ENCODE results near the gene CARD10.

CARD10 gene

GRCh38 chr22:37519268-37520195, at the start of gene CARD10:
CARD10 (minus strand) TSS chr22:37519415; CDS start chr22:37519200, 215 bp downstream.
- peak in 1 of 6 experiments; percentile 14 for DNase-seq

GRCh38 chr22:37568448-37569008, 49.3 kb upstream of the CARD10 start:
- no peak for DNase-seq

GRCh38 chr22:37568012-37568411, 48.8 kb upstream of the CARD10 start:
- DNase-seq: no peak

DNA sequence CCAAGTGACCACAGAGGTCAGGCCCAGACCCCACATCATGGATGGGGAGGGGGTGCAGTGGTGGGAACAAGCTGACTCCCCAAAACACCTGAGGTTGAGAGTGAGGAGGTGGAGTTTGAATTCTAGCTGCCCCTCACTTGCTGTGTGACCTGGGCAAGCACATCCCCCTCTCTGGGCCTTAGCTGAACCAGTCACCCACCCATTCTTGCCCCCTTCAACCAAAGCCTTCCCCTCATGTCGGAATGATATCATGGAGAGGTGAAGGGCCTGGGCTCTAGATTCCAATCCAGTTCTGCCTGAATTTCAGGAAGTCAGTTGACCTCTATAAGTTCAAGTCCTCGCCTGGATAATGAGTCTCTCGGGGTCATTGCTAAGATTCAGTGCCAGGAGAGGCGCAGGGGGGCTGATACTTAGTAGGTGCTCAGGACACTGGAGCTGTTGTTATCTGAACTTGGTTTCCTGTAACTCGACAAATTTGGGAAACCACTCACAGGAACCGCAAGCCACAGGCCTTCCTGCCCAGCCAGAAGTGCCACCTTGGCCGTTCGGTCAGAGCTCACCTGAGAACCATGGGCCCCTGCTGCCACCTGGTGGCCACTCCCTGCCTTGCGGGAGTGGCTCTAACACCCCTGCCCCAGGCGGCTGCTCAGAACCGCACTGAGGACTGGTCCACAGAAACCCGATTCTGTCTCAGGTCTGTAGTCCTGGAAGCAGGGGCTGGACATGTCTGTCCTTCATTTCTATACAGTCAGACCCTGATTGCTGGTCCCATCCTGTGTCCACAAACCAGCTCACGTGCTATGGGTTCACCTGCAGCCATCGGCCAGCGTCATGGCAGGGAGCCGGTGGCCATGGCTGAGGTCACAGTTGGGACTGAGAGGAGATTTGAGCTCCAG, 47.9 kb upstream of the CARD10 start:
- DNase-seq: peak; percentile 69 to 88 (median 80)

DNA sequence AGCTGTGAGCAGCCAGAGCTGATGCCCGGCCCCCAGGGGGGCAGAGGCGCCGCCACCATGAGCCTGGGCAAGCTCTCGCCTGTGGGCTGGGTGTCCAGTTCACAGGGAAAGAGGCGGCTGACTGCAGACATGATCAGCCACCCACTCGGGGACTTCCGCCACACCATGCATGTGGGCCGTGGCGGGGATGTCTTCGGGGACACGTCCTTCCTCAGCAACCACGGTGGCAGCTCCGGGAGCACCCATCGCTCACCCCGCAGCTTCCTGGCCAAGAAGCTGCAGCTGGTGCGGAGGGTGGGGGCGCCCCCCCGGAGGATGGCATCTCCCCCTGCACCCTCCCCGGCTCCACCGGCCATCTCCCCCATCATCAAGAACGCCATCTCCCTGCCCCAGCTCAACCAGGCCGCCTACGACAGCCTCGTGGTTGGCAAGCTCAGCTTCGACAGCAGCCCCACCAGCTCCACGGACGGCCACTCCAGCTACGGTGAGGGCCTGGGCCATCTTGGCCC, 47.2 kb upstream of the CARD10 start:
- peak in 5 of 6 experiments; percentile 18 to 48 (median 23) for DNase-seq

DNA sequence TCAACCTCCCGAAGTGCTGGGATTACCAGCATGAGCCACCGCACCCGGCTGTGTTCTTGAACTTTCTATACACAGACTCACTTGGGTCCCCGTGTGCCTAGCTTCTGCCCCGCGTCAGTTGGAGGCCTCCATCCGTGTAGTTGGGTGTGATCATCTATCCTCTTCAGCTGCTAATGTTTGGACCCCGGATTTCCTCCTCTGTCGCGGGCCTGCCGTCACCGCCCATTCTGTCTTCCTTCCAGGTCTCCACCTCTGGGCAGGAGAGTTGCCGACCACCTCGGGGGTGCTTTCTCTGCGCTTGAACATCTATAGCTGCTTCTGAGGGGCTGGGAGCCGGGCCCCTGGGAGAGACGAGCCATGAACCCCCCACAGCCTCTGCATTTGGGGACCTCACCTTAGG, 46.6 kb upstream of the CARD10 start:
- no peak for DNase-seq

- DNase-seq: no peak
These were observed 45.0 kb upstream of the CARD10 start for GRCh38 chr22:37564111-37564711.

GRCh38 chr22:37563153-37564081, 44.2 kb upstream of the CARD10 start:
- no peak for DNase-seq

DNA sequence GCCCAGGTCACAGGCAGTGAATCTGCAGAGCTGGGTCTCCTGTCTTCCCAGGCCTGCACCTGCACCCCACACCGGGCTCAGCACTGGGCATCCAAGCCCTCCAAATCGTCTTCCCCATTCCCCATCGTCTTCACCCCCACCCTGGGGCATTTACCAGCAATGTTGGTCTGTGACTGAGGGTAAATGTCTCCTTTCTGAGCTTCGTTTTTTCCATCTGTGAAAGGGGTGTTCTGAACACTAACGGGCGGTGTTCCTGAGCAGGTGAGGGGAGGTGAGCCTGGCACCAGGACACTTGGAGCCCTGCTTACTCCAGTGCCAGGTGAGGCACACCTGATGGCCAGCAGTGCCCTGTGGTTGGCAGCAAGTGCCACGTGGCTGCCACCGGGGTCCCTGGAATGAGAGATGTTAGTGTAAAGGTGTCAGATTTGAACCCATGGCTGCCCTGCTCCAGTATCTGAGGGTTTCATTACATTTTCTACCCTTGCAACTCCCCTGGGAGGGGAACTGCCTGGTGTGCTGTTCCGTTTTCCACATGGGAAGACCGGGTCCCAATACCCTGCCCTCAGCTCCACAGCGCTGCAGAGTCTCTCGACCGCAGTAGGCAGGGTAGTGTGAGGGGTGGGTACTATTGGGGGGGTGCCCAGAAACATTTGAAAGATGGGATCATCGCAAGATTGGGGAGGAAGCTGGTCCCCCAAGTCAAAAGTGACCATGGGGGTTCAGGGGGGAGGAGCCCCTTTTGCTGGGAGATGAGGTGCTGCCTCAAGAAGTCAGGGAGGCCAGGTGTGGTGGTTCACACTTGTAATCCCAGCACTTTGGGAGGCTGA, 43.0 kb upstream of the CARD10 start:
- no peak for DNase-seq

DNA sequence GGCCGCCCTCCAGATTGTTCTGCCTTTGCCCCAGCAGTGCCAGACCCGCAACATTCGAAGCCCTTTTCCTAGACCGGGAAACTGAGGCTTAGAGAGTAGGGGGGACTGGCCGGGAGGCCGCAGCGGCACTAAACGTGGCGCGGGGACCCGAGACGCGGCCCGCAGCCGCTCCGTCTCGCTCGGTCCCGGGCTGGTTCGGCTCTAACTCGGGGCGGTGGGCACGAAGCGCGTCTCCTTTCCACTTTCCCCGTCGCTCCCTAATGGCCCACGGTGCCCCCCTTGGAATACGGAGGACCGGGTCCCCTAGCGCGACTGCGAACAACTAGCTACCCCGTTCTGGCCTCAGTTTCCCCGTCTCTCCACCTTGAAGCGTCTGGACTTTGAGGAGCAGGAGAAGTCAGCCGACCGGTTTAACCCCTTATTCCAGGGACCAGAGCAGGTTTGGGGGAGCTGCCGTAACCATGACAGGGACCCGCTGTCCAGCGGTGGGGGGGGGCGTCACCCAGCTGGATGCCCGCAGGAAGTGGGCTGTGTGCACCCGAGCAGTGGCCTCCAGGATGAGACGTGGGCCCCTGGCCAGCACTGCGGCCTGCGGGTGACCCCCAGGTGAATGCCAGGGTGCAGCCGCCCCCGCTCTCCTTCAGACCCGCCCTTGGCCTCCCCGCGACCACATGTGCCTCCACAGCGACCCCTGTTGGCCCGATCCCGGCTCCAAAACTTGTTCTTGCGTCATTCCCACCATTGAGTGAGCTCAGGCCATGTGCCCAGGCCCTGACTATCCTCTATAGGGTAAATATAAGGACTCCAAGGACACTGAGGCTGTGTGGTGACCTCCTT, 42.2 kb upstream of the CARD10 start:
- DNase-seq: peak; percentile 10 to 73 (median 66)

GRCh38 chr22:37560608-37561211, 41.5 kb upstream of the CARD10 start:
- no peak for DNase-seq

DNA sequence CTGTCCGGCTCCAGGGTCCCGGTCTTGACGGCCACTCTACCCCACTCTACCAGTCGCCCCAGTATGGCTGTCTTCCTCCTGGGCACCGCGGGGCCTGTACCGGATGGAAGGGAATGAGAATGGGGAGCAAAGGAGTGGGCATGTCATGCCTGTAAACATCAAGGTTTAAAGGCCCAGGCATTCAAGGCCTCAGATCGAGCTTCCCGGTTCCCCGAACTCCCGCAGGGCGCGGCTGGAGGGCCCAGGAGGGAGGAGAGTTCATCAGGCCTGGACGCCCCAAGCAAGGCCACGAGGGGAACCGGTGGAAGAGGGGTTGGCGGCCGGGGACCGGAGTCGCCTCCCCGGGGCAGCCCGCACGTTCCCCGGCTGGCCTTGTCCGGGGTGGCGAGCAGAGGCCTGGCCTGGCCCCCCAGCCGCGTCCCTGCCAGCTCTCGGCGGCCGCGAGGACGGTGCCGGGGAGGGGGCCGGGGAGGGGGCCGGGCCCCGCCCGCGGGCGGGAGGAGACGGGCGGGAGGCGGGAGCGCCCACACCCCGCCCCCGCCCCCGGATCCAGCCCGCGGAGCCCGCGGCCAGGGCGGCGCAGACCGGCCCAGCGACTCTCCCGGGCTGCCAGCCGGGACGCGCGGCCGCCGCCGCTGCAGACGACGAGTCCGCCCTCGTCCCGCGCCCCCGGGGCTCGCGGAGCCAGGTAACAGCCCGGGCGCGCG, 40.8 kb upstream of the CARD10 start, which contains the start of gene CDC42EP1:
TSS of gene CDC42EP1 (plus strand) at position 580 of the 707 bp plus-strand sequence. CDS start 5,870 bp downstream, outside the sequence.
- DNase-seq: no peak

- no peak for DNase-seq
These were observed 40.3 kb upstream of the CARD10 start for GRCh38 chr22:37559521-37559900.

- DNase-seq: no peak
These were observed 39.6 kb upstream of the CARD10 start for GRCh38 chr22:37558815-37559214.

DNA sequence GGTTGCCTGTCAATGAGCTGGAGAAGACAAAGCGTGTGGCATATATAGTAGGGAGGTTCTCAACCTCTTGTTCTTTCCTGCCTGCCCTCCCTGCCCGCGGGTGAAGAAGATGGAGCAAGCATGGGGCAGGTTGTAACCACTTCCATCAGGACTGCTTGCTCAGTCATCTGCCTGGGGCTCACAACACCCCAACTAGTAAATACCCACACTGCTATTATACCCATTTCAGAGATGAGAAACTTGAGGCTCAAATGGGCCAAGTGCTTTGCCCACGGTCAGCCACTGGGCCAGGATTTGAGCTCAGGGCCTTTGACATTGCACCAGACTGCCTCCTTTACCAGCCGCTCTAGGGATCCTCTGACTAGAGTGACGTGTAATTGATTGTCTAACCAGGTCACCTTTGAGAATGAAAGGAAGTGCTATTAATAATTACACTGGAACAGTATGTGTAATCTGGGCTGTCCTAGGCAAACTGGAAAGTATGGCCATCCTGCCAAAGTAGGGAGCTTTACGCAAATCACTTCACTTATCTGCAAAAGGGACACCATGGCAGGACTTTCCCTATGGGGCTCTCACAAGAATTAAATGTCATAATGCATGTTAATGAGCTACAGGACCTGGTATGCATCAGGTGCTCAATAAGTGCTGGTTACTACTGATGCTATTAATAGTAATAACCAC, 38.2 kb upstream of the CARD10 start:
- no peak for DNase-seq

DNA sequence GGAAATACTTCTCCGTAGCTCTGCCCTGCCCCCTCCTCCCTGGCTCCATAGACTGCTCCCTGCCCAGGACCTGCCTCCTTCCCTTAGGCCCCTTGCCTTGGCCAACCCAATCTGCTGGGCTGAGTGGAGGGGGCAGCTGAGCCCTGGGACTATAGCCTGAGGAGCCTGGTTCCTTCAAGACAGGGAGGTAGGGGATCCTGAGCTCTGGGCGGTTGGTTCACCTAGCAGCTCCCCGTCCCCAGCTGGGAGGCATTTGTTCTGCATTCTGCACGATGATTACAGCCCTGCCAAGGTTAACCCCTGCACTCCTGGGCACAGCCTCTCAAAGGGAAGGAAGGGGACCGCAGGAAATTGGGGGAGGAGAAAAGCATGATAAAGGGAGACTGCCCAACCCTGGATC, 37.5 kb upstream of the CARD10 start:
- no peak for DNase-seq

GRCh38 chr22:37555029-37555428, 35.8 kb upstream of the CARD10 start:
- no peak for DNase-seq

DNA sequence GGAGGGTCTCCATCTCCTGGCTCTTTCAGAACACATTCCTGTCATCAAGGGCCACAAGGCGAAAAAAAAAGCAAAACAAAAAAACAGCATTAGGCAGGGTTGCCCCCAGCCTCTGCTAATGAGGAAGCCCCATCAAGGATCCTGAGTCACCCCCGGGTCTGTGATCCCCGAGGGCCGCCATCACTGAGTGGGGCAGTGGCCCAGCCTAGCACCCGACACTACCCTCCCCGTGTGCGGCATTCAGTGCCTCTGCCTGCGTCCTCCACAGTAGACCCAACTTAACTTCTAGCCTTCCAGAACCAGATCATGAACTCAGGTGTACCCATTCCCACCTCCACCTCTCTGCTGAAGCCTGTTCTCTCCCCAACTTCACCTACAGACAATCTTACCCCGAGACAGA, 34.5 kb upstream of the CARD10 start:
- no peak for DNase-seq
